GM18499 (cell line): ENCODE measurements around the gene ESR2.
"Not testable (repeated sequence)": the region's sequence is repeated elsewhere in the genome, so short reads cannot be mapped to it uniquely, and the experiment has no call there.

Experiments
- ATAC-seq: cut with Tn5 transposase; IDR thresholded peaks from one replicate; pipeline ENCODE4 v1.9.1; 2021; ENCODE audit warnings: moderate number of reproducible peaks; ENCODE audit not compliant: insufficient read depth, unreplicated experiment

The ESR2 gene

GRCh38 chr14:64059454-64060198 is 234.5 kb downstream of the ESR2 start:
- ATAC-seq, result no peak

- ATAC-seq, result no peak
Observed at GRCh38 chr14:64053694-64054669, 240.2 kb downstream of the ESR2 start.

- ATAC-seq, result no peak
Observed at GRCh38 chr14:64049616-64050381, 244.4 kb downstream of the ESR2 start.

- ATAC-seq, result no peak
Observed at GRCh38 chr14:64045091-64045490, 249.1 kb downstream of the ESR2 start.

- ATAC-seq, result not testable (repeated sequence)
Observed at GRCh38 chr14:64043296-64043695, 250.9 kb downstream of the ESR2 start.

GRCh38 chr14:64040044-64040443 is 254.1 kb downstream of the ESR2 start:
- no peak for ATAC-seq

- ATAC-seq, result no peak
Observed at GRCh38 chr14:64038841-64039542, 255.2 kb downstream of the ESR2 start.

- not testable (repeated sequence) for ATAC-seq
Observed at GRCh38 chr14:64037869-64038745, 256.1 kb downstream of the ESR2 start.

- no peak for ATAC-seq
Observed at GRCh38 chr14:64035143-64035542, 259.0 kb downstream of the ESR2 start.
